Nephron (organoid): ENCODE measurements around the gene CASQ2.

Experiments used
- H3K27ac Mint-ChIP-seq, 3 experiments: 2 replicates each; pipeline ENCODE4 v1.8.0; 2020; ENCODE audit warnings: mixed read lengths in 3 of 3, mild to moderate bottlenecking in 2 of 3, moderate library complexity in 1 of 3
- H3K27me3 Mint-ChIP-seq: 2 replicates; pipeline ENCODE4 v1.8.0; 2021; ENCODE audit warnings: low read depth, mild to moderate bottlenecking, moderate library complexity, mixed read lengths
- H3K36me3 Mint-ChIP-seq: 2 replicates; pipeline ENCODE4 v1.8.0; 2020; ENCODE audit warnings: low read depth, mixed read lengths
- H3K4me1 Mint-ChIP-seq: 2 replicates; pipeline ENCODE4 v1.8.0; 2020; ENCODE audit warnings: mixed read lengths
- H3K4me3 Mint-ChIP-seq, 3 experiments: 2 replicates each; pipeline ENCODE4 v1.8.0; 2020; ENCODE audit warnings: mild to moderate bottlenecking in 3 of 3, mixed read lengths in 3 of 3, moderate library complexity in 2 of 3
- H3K9me3 Mint-ChIP-seq: 2 replicates; pipeline ENCODE4 v1.8.0; 2020; ENCODE audit warnings: mixed read lengths
- TF ChIP-seq, protein P1 (sequence below), 3 experiments: fragments of 200-600 bp; sonication (generic); IDR thresholded peaks; one replicate each; pipeline ENCODE4 v1.5.0; 2021; ENCODE audit warnings: antibody characterized with exemption in 3 of 3; ENCODE audit not compliant: unreplicated experiment in 3 of 3

Gene CASQ2

DNA sequence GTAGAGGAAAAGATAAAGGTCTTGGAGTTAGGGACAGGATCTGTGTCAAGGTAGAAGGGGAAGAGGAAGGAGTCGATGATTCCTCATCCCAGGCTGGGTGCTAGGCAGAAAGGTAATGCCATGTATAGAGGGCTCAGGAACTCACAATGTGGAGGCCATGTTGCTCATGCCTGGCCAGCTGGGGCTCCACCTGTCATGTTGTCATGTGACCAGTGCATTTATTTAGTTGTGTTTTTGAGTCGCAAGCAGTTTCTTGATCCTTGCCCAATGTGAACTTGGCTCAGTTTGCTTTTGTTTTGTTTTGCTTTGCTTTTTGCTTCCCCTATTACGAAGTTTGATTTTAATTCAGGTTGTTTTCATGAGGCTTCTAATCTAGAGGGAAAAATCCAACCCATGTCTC lies 5.7 kb downstream of the CASQ2 start:
- H3K27me3 Mint-ChIP-seq: no peaks in the 10 kb centered on the region
- TF ChIP-seq, protein P1, sequence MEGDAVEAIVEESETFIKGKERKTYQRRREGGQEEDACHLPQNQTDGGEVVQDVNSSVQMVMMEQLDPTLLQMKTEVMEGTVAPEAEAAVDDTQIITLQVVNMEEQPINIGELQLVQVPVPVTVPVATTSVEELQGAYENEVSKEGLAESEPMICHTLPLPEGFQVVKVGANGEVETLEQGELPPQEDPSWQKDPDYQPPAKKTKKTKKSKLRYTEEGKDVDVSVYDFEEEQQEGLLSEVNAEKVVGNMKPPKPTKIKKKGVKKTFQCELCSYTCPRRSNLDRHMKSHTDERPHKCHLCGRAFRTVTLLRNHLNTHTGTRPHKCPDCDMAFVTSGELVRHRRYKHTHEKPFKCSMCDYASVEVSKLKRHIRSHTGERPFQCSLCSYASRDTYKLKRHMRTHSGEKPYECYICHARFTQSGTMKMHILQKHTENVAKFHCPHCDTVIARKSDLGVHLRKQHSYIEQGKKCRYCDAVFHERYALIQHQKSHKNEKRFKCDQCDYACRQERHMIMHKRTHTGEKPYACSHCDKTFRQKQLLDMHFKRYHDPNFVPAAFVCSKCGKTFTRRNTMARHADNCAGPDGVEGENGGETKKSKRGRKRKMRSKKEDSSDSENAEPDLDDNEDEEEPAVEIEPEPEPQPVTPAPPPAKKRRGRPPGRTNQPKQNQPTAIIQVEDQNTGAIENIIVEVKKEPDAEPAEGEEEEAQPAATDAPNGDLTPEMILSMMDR (IDR thresholded peaks at IDR 0.05; ENCODE audit: unreplicated experiment in 3 of 3): no peak
- H3K4me3 Mint-ChIP-seq: peak overlapping the region in 2 of 3 experiments; percentile 33 to 46
- H3K36me3 Mint-ChIP-seq: no peaks in the 10 kb centered on the region
- H3K9me3 Mint-ChIP-seq: no peaks in the 10 kb centered on the region
- H3K27ac Mint-ChIP-seq: no peak overlapping the region
- peaks cover 43% of the 10 kb centered on the region for H3K4me1 Mint-ChIP-seq

DNA sequence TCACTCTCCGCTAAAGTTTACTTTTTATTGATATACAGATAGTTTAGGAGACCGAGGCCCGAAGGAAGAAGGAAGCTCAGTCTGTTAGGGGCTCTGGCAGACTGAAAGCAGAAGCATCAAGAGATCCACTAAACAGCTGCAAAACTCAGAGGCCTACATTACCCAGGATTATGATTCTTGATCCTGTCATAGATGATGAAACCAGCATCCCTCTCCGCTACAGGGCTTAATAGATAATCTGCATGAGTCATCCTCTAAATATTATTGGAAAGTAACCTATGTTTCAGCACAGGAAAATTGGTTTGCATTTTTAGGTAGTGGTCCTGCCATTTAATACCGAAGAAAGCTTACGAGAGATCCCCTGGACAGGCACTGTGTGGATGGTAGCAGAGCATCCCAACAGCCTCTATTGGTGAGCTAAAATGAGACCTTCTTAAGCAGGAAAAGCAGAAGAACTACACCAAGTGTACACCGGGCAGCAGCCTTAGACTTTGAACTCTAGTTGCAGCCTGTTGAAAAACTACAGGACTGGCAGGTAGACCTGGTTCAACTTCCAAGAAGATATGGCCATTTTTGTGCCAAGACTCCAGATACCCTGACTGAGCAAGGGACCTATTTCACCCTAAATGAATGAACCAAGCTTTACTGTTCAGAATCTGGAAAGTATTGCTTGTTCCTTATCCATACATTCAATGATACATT lies 6.8 kb downstream of the CASQ2 start:
- no peaks in the 10 kb centered on the region for H3K36me3 Mint-ChIP-seq
- H3K4me1 Mint-ChIP-seq: peaks cover 52% of the 10 kb centered on the region
- peak overlapping the region in 1 of 3 experiments; percentile 32 for H3K4me3 Mint-ChIP-seq
- no peak overlapping the region for H3K27ac Mint-ChIP-seq
- TF ChIP-seq, protein P1 (IDR thresholded peaks at IDR 0.05; ENCODE audit: unreplicated experiment in 3 of 3): no peak
- H3K27me3 Mint-ChIP-seq: no peaks in the 10 kb centered on the region
- H3K9me3 Mint-ChIP-seq: no peaks in the 10 kb centered on the region

DNA sequence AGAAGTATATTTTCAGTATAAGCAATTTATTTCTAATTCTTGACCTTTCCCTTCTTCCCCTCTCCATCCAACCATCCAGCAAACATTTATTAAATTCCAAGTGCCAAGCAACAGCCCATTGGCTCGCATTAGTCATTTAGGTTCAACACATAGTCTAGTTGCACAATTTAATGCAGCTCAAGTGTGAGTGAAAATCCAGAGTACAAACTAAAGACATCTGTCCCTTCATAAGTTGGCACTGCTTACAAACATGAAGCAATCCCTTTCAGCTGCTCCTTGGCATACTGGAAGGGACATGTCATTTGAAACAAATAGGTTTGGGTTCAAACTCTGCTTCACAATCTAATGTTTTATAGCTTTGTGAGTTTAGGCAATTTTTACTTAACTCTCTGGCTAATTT lies 10.7 kb downstream of the CASQ2 start:
- Mint-ChIP-seq H3K27me3 (no peaks in the 10 kb centered on the region), H3K4me1 (peaks cover 64% of the 10 kb centered on the region), H3K36me3 (no peaks in the 10 kb centered on the region), H3K27ac (peak overlapping the region in 2 of 3 experiments; percentile 6 to 64), H3K9me3 (no peaks in the 10 kb centered on the region), H3K4me3 (peak overlapping the region in 1 of 3 experiments; percentile 5)
- TF ChIP-seq, protein P1 (IDR thresholded peaks at IDR 0.05; ENCODE audit: unreplicated experiment in 3 of 3): no peak

DNA sequence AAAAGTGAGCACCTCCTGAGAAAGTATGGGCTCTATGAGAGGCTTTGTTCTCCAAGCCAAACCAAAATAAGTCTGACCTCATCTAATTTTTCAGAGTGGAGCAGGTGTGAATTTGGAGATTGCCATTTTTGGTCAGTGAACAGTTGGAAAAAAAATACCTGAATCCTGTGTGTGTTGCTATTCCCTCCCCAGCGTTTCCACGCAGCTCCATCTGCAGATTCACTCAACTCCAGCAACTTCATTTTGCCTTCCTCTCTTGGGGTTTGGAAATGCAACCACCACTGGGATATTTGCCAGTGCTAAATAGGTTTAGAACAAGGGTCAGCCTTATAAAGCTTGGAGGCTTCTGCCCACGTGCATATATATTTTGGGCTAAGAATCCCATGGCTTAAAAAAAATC lies 11.2 kb downstream of the CASQ2 start:
- Mint-ChIP-seq H3K36me3 (no peaks in the 10 kb centered on the region), H3K9me3 (no peaks in the 10 kb centered on the region), H3K4me3 (no peak overlapping the region), H3K4me1 (peaks cover 64% of the 10 kb centered on the region), H3K27me3 (no peaks in the 10 kb centered on the region), H3K27ac (peak overlapping the region in 2 of 3 experiments; percentile 6 to 64)
- TF ChIP-seq, protein P1 (IDR thresholded peaks at IDR 0.05; ENCODE audit: unreplicated experiment in 3 of 3): no peak

DNA sequence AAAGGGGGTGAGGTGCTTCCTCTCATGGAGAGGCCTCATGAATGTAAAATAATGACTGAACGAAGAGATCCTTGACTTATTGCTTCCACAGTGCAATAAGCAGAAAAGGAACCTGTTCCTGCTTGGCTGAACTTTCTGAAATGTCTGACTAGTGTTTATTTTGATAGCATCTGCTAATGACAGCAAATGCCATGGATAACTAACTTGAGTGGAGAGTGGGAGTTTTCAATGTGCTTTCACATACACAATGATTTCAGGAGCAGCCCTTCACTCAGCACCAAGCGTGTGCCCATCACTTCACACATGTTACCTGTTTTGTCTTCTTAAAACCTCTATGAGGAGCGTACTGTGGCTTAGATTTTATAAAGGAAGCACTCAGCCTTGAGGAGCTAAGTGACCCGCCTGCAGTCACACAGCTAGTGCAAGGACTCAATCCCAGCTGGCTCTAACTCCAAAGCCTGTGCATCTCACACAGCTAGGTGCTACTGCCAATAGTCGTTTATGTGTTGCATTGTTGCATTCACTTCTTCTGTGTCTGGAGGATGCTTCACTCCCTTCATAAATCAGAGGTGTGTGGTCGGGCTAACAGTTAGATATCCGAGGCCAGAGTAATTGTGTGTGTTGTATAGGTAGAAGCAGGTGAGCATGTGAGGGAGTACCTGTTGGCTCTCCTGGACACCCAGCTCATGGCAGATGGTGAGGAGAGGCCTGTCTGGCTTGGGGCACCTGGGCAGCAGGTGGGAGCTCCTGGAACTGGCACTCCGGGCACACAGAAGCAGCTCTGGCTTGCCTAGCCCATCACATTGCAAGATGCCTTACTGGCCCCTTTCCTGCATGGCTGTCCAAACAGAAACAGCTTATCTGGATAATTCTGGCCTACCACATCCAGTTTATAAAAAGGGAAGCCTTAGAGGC lies 12.8 kb downstream of the CASQ2 start:
- Mint-ChIP-seq H3K4me3 (peak overlapping the region in 1 of 3 experiments; percentile 12), H3K36me3 (no peaks in the 10 kb centered on the region), H3K27me3 (no peaks in the 10 kb centered on the region), H3K4me1 (peaks cover 63% of the 10 kb centered on the region), H3K9me3 (no peaks in the 10 kb centered on the region), H3K27ac (peak overlapping the region; percentile 66 to 97 (median 85))
- TF ChIP-seq, protein P1 (IDR thresholded peaks at IDR 0.05; ENCODE audit: unreplicated experiment in 3 of 3): no peak
